Panc1 (cell line): ENCODE results near the gene ASB6. TPM values are rescaled to one million over a fixed set of nuclear protein-coding genes. Genes with fewer than 3 reads are reported as not detected.

Experiments
- ATAC-seq: fragments of 200-7000 bp; cut with Tn5 transposase; 2 replicates; pipeline ENCODE4 v1.9.1; 2020; ENCODE audit warnings: mild to moderate bottlenecking, moderate library complexity
- BruUV-seq: library from RNA; stranded (reverse); fragments of 400-500 nt; replicated peaks from 2 replicates; lab custom pipeline; 2021; lab: Mats Ljungman, UMichigan
- CTCF ChIA-PET: fragments of 300-600 bp; sonication (Branson Sonifier 250); formaldehyde crosslinking; loops from one replicate; lab custom pipeline; 2022; ENCODE audit warnings: antibody characterized with exemption; lab: Charles Lee
- POLR2A ChIA-PET: fragments of 300-600 bp; sonication (Branson Sonifier 250); formaldehyde crosslinking; loops from one replicate; lab custom pipeline; 2022; ENCODE audit warnings: antibody characterized with exemption; lab: Charles Lee
- DNase-seq: peaks from one replicate; pipeline ENCODE4 v3.0.0-alpha.2; 2010; ENCODE audit warnings: low read depth, low spot score
- H3K27ac ChIP-seq: 2 replicates; pipeline ENCODE4 v1.5.1; 2011; ENCODE audit warnings: mild to moderate bottlenecking, low read length, inconsistent platforms
- H3K27me3 ChIP-seq: fragments of 200-500 bp; sonication (Bioruptor generic); 2 replicates; pipeline ENCODE4 v1.6.0; 2014; ENCODE audit warnings: low read length, inconsistent platforms; ENCODE audit not compliant: control insufficient read depth, insufficient read depth
- H3K36me3 ChIP-seq: fragments of 200-500 bp; sonication (Bioruptor generic); 2 replicates; pipeline ENCODE4 v1.5.1; 2014; ENCODE audit warnings: inconsistent platforms, mild to moderate bottlenecking, low read length, moderate library complexity; ENCODE audit not compliant: control insufficient read depth, insufficient read depth
- H3K4me1 ChIP-seq: 2 replicates; pipeline ENCODE4 v1.5.1; 2011; ENCODE audit warnings: inconsistent platforms, mild to moderate bottlenecking, low read length, moderate library complexity; ENCODE audit not compliant: control insufficient read depth, insufficient read depth
- H3K4me3 ChIP-seq, 2 experiments: 2 replicates each; pipeline ENCODE4 v1.5.1; 2011 to 2012; ENCODE audit warnings: low read depth in 2 of 2, low read length in 2 of 2, mild to moderate bottlenecking in 2 of 2, inconsistent platforms in 1 of 2, moderate library complexity in 1 of 2
- H3K9me3 ChIP-seq: fragments of 200-500 bp; sonication (Bioruptor generic); 2 replicates; pipeline ENCODE4 v1.5.1; 2014; ENCODE audit warnings: low read depth, mild to moderate bottlenecking, inconsistent platforms, low read length, moderate library complexity; ENCODE audit not compliant: control insufficient read depth, insufficient read depth
- CTCF ChIP-seq: fragments of 450-650 bp; IDR thresholded peaks from 2 replicates; pipeline ENCODE4 v1.5.1; 2017; ENCODE audit warnings: mild to moderate bottlenecking
- POLR2AphosphoS5 ChIP-seq: IDR thresholded peaks from 2 replicates; pipeline ENCODE4 v1.6.1; 2012; ENCODE audit warnings: mild to moderate bottlenecking, low read depth, low read length, moderate library complexity
- REST ChIP-seq, 2 experiments: IDR thresholded peaks; 2 replicates each; pipeline ENCODE4 v1.6.1; 2011 to 2012; ENCODE audit warnings: low read depth in 2 of 2, control low read depth in 1 of 2, low read length in 1 of 2, mild to moderate bottlenecking in 1 of 2, moderate library complexity in 1 of 2; ENCODE audit not compliant: insufficient read depth in 1 of 2
- SIN3A ChIP-seq: IDR thresholded peaks from 2 replicates; pipeline ENCODE4 v1.6.1; 2012; ENCODE audit warnings: low read depth, mild to moderate bottlenecking, low read length, moderate library complexity, borderline replicate concordance; ENCODE audit not compliant: insufficient read depth
- TCF7L2 ChIP-seq: IDR thresholded peaks from 2 replicates; pipeline ENCODE4 v1.6.1; 2011; ENCODE audit warnings: mild to moderate bottlenecking, low read depth, low read length, inconsistent platforms
- in situ Hi-C: cut with HindIII; loops from 2 replicates; pipeline ENCODE4 v1.10.0; 2016; ENCODE audit warnings: low sequenced_read_pairs, low pct_unique_long_range_greater_than_20kb
- intact Hi-C: fragments of 100-400 bp; cut with micrococcal nuclease; formaldehyde crosslinking; loops from one replicate; pipeline ENCODE4 v1.10.0; 2022; ENCODE audit not compliant: unreplicated experiment
- total RNA-seq: library from RNA; stranded (reverse); gene quantifications from one replicate; pipeline ENCODE4 v1.2.1, GENCODE V29; 2021; ENCODE audit not compliant: unreplicated experiment

ASB6 gene
- total RNA-seq, 1 experiment from 2014 or later, result 14.3 TPM

GRCh38 chr9:129665814-129666520 lies 24.0 kb upstream of the ASB6 start:
- in situ Hi-C loops, result no loop called here
- ATAC-seq, result peak; percentile 60
- CTCF ChIA-PET, result interaction anchor here (0.6 kb wide), 1 partner anchor 56 kb away, joined by 4 read pairs; no protein-coding TSS in a partner anchor

GRCh38 chr9:129665389-129665775 lies 23.4 kb upstream of the ASB6 start, which contains the start of gene PRRX2:
Gene PRRX2, plus strand, starts transcription at chr9:129665647. Its CDS starts 221 bp downstream, at chr9:129665868.
- in situ Hi-C loops (no loop called here), intact Hi-C loops (no loop called here)
- Histone ChIP-seq H3K36me3 (no peaks in the 10 kb centered on the region), H3K4me3 (peak within 1 kb of the TSS; percentile 35 to 45), H3K9me3 (no peaks in the 10 kb centered on the region), H3K27ac (no peak within 1 kb of the TSS), H3K4me1 (no peaks in the 10 kb centered on the region), H3K27me3 (no peaks in the 10 kb centered on the region)
- CTCF ChIA-PET, result no interaction called here
- POLR2A ChIA-PET, result no interaction called here
- ATAC-seq, result peak; percentile 79
- no TSS peak for BruUV-seq
- TF ChIP-seq CTCF (no peak), POLR2AphosphoS5 (no peak)
- no peak for DNase-seq

More at GRCh38 chr9:129665814-129666520, 24.0 kb upstream of the ASB6 start:
- intact Hi-C loops, result no loop called here
- no peaks in the 10 kb centered on the region for H3K36me3 ChIP-seq
- H3K27ac ChIP-seq, result no peak overlapping the region
- no peaks in the 10 kb centered on the region for H3K4me1 ChIP-seq
- H3K4me3 ChIP-seq, result peak overlapping the region; percentile 35; a peak in 3 of 4 replicates
- TF ChIP-seq SIN3A, result no peak
- no peak for TF ChIP-seq POLR2AphosphoS5
- no peak for TF ChIP-seq CTCF
- TF ChIP-seq TCF7L2, result no peak
- no peak for TF ChIP-seq REST (IDR thresholded peaks at IDR 0.05; ENCODE audit: insufficient read depth in 1 of 2, low read depth in 2 of 2, low read length in 1 of 2)
- no peaks in the 10 kb centered on the region for H3K9me3 ChIP-seq
- BruUV-seq, result no TSS peak
- POLR2A ChIA-PET, result interaction anchor here (0.6 kb wide), 1 partner anchor 44 kb away, joined by 3 read pairs; no protein-coding TSS in a partner anchor
- DNase-seq, result no peak
- no peaks in the 10 kb centered on the region for H3K27me3 ChIP-seq
